Astrocyte (in vitro differentiated cells and primary cell): ENCODE data around the gene PTPRD. TPM values are rescaled to one million over a fixed set of nuclear protein-coding genes. Genes with fewer than 3 reads are reported as not detected.

ENCODE experiments used
- DNase-seq: peaks from one replicate; pipeline ENCODE4 v3.0.0-alpha.2; 2010; ENCODE audit warnings: low read depth
- FAIRE-seq: peaks from 2 replicates; lab custom pipeline; 2011; peaks lifted over from hg19 to GRCh38; lab: Jason Lieb, UNC
- H2AFZ ChIP-seq: 2 replicates; pipeline ENCODE4 v1.6.0; 2012; ENCODE audit warnings: low read depth, low read length, inconsistent platforms
- H3K27ac ChIP-seq: 2 replicates; pipeline ENCODE4 v1.5.1; 2011; ENCODE audit warnings: low read depth, low read length, inconsistent platforms
- H3K27me3 ChIP-seq: 2 replicates; pipeline ENCODE4 v1.6.0; 2011; ENCODE audit warnings: low read length, inconsistent platforms; ENCODE audit not compliant: insufficient read depth
- H3K36me3 ChIP-seq: 2 replicates; pipeline ENCODE4 v1.5.1; 2011; ENCODE audit warnings: low read length, inconsistent platforms; ENCODE audit not compliant: insufficient read depth
- H3K4me1 ChIP-seq: 2 replicates; pipeline ENCODE4 v1.5.1; 2011; ENCODE audit warnings: low read length, inconsistent platforms; ENCODE audit not compliant: insufficient read depth
- H3K4me2 ChIP-seq: 2 replicates; pipeline ENCODE4 v1.6.0; 2012; ENCODE audit warnings: low read length, inconsistent platforms
- H3K4me3 ChIP-seq: 2 replicates; pipeline ENCODE4 v1.5.1; 2011; ENCODE audit warnings: low read depth, mild to moderate bottlenecking, low read length, inconsistent platforms; ENCODE audit not compliant: insufficient read depth
- H3K79me2 ChIP-seq: 2 replicates; pipeline ENCODE4 v1.6.0; 2012; ENCODE audit warnings: mild to moderate bottlenecking, low read length, inconsistent platforms; ENCODE audit not compliant: insufficient read depth
- H3K9ac ChIP-seq: 2 replicates; pipeline ENCODE4 v1.6.0; 2012; ENCODE audit warnings: mild to moderate bottlenecking, low read length, inconsistent platforms
- H3K9me3 ChIP-seq: 2 replicates; pipeline ENCODE4 v1.5.1; 2012; ENCODE audit warnings: low read depth, mild to moderate bottlenecking, low read length, inconsistent platforms; ENCODE audit not compliant: insufficient read depth
- H4K20me1 ChIP-seq: 2 replicates; pipeline ENCODE4 v1.6.0; 2012; ENCODE audit warnings: low read length, inconsistent platforms; ENCODE audit not compliant: insufficient read depth
- H3K27ac Mint-ChIP-seq: one replicate; pipeline ENCODE4 v1.8.0; 2021; ENCODE audit warnings: mild to moderate bottlenecking, mixed read lengths; ENCODE audit not compliant: unreplicated experiment
- H3K27me3 Mint-ChIP-seq: one replicate; pipeline ENCODE4 v1.8.0; 2021; ENCODE audit warnings: low read depth, mixed read lengths; ENCODE audit not compliant: unreplicated experiment
- H3K36me3 Mint-ChIP-seq: one replicate; pipeline ENCODE4 v1.8.0; 2021; ENCODE audit warnings: low read depth, mixed read lengths; ENCODE audit not compliant: unreplicated experiment
- H3K4me1 Mint-ChIP-seq: one replicate; pipeline ENCODE4 v1.8.0; 2021; ENCODE audit warnings: low read depth, mixed read lengths; ENCODE audit not compliant: unreplicated experiment
- H3K4me3 Mint-ChIP-seq: one replicate; pipeline ENCODE4 v1.8.0; 2021; ENCODE audit warnings: mild to moderate bottlenecking, moderate library complexity, mixed read lengths; ENCODE audit not compliant: unreplicated experiment
- H3K9me3 Mint-ChIP-seq: one replicate; pipeline ENCODE4 v1.8.0; 2021; ENCODE audit warnings: mild to moderate bottlenecking, mixed read lengths; ENCODE audit not compliant: unreplicated experiment
- EZH2 ChIP-seq: IDR thresholded peaks from 2 replicates; pipeline ENCODE4 v1.6.1; 2012; ENCODE audit warnings: mild to moderate bottlenecking, low read length, inconsistent platforms; ENCODE audit not compliant: insufficient read depth
- total RNA-seq: library from RNA; stranded (reverse); gene quantifications from 2 replicates; pipeline ENCODE4 v1.2.1, GENCODE V29; 2021
- TF ChIP-seq, protein P1 (sequence below): IDR thresholded peaks from 2 replicates; pipeline ENCODE4 v1.5.1; 2011; ENCODE audit warnings: low read depth, mild to moderate bottlenecking, inconsistent platforms, low read length, moderate library complexity; ENCODE audit not compliant: insufficient read depth

The PTPRD gene
- total RNA-seq, 1 donor from 2014 or later, result 88.1 TPM

DNA sequence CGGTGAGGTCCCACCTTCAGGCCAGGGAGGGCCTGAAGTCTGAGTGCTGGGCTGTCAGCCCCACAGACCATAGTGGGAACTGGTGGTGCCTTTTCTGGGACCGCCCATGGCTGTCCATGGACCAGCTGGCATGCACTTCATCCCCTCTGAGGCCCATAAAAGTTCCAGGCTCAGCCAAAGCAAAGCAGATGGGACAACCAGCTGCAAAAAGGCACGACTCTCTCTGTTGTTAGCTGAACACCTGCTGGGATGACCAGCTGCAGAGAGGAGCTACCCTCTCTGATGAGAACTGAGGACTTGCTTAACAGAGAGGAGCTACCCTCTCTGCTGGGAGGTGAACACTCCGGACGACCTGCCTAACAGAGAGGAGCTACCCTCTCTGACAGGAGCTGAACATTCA lies 1968.9 kb downstream of the PTPRD start:
- H3K4me1 ChIP-seq, result no peaks in the 10 kb centered on the region
- no peaks in the 10 kb centered on the region for H4K20me1 ChIP-seq
- FAIRE-seq (no peak), DNase-seq (no peak)
- no peaks in the 10 kb centered on the region for H3K36me3 ChIP-seq
- no peak overlapping the region for H2AFZ ChIP-seq
- H3K9me3 ChIP-seq, result no peaks in the 10 kb centered on the region
- H3K27me3 ChIP-seq, result no peaks in the 10 kb centered on the region
- Mint-ChIP-seq H3K27ac (no peak overlapping the region), H3K4me1 (peaks cover 13% of the 10 kb centered on the region), H3K9me3 (no peaks in the 10 kb centered on the region), H3K27me3 (no peaks in the 10 kb centered on the region), H3K4me3 (no peak overlapping the region), H3K36me3 (no peaks in the 10 kb centered on the region)
- no peak overlapping the region for H3K4me3 ChIP-seq
- TF ChIP-seq, protein P1, sequence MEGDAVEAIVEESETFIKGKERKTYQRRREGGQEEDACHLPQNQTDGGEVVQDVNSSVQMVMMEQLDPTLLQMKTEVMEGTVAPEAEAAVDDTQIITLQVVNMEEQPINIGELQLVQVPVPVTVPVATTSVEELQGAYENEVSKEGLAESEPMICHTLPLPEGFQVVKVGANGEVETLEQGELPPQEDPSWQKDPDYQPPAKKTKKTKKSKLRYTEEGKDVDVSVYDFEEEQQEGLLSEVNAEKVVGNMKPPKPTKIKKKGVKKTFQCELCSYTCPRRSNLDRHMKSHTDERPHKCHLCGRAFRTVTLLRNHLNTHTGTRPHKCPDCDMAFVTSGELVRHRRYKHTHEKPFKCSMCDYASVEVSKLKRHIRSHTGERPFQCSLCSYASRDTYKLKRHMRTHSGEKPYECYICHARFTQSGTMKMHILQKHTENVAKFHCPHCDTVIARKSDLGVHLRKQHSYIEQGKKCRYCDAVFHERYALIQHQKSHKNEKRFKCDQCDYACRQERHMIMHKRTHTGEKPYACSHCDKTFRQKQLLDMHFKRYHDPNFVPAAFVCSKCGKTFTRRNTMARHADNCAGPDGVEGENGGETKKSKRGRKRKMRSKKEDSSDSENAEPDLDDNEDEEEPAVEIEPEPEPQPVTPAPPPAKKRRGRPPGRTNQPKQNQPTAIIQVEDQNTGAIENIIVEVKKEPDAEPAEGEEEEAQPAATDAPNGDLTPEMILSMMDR, result no peak
- no peak for TF ChIP-seq EZH2
- no peak overlapping the region for H3K9ac ChIP-seq
- no peak overlapping the region for H3K4me2 ChIP-seq
- no peak overlapping the region for H3K27ac ChIP-seq
- no peaks in the 10 kb centered on the region for H3K79me2 ChIP-seq

DNA sequence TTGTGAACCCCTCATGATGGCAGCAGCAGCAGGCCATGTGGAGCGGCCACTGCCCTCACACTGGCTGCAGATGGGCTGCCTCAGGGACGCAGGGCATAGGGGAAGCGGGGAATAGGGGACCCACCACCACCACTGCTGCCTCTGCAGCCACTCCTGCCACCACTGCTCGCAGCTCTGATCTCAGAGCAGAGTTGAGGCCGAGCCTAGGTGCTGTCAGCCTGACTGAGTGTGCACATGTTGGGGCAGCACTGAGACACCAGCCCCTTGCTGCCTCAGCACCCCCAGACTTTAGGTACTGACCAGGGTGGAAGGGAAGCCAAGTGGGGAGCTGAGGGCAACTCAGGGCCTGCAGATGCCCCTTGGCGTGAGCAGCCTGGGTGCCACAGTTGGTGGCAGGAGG lies 1969.3 kb downstream of the PTPRD start:
- Histone ChIP-seq H3K4me2 (no peak overlapping the region), H3K27me3 (no peaks in the 10 kb centered on the region), H3K9me3 (no peaks in the 10 kb centered on the region), H3K9ac (no peak overlapping the region), H3K4me1 (no peaks in the 10 kb centered on the region), H3K36me3 (no peaks in the 10 kb centered on the region), H4K20me1 (no peaks in the 10 kb centered on the region), H3K4me3 (no peak overlapping the region), H2AFZ (no peak overlapping the region), H3K79me2 (no peaks in the 10 kb centered on the region), H3K27ac (no peak overlapping the region)
- FAIRE-seq, result no peak
- no peak overlapping the region for H3K27ac Mint-ChIP-seq
- H3K27me3 Mint-ChIP-seq, result no peaks in the 10 kb centered on the region
- H3K36me3 Mint-ChIP-seq, result no peaks in the 10 kb centered on the region
- DNase-seq, result no peak
- H3K4me1 Mint-ChIP-seq, result peaks cover 9% of the 10 kb centered on the region
- H3K9me3 Mint-ChIP-seq, result no peaks in the 10 kb centered on the region
- H3K4me3 Mint-ChIP-seq, result no peak overlapping the region
- no peak for TF ChIP-seq EZH2
- TF ChIP-seq, protein P1, result no peak

DNA sequence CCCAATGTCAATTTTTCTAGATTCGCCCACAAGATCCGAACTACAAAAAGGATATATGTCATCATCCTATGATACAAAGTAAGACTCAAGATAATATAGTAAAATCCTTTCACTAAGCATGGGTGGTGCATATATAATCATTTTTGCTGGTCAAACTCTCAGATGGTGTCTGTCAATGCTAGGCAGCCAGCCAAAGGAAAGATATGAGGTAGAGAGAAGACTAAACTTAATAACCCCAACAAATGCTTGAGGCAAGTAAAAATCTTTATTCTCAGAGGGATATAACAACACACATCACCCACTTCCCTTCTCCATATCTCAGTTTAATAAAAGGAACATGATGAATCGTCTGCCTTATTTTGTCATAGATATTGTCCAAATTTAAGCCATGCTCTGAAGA lies 1972.0 kb downstream of the PTPRD start:
- H3K36me3 ChIP-seq, result no peaks in the 10 kb centered on the region
- no peaks in the 10 kb centered on the region for H3K27me3 Mint-ChIP-seq

More for the DNA sequence above, 1972.0 kb downstream of the PTPRD start:
- H3K4me1 Mint-ChIP-seq, result no peaks in the 10 kb centered on the region
- H3K36me3 Mint-ChIP-seq, result peaks cover 3% of the 10 kb centered on the region
- no peak overlapping the region for H3K27ac Mint-ChIP-seq
- H3K4me3 ChIP-seq, result no peak overlapping the region
- H3K27me3 ChIP-seq, result no peaks in the 10 kb centered on the region
- no peaks in the 10 kb centered on the region for H3K9me3 ChIP-seq
- no peak overlapping the region for H3K27ac ChIP-seq
- FAIRE-seq, result no peak
- no peaks in the 10 kb centered on the region for H3K4me1 ChIP-seq
- no peak for TF ChIP-seq EZH2
- TF ChIP-seq, protein P1, result no peak
- no peaks in the 10 kb centered on the region for H4K20me1 ChIP-seq
- H3K4me3 Mint-ChIP-seq, result no peak overlapping the region
- no peak overlapping the region for H3K4me2 ChIP-seq
- H3K9ac ChIP-seq, result no peak overlapping the region
- no peaks in the 10 kb centered on the region for H3K9me3 Mint-ChIP-seq
- no peaks in the 10 kb centered on the region for H3K79me2 ChIP-seq
- no peak overlapping the region for H2AFZ ChIP-seq
- DNase-seq, result no peak
